ENCODE results near the gene CLDN12. TPM values are rescaled to one million over a fixed set of nuclear protein-coding genes. Genes with fewer than 3 reads are reported as not detected.

The CLDN12 gene
- total RNA-seq, 1 donor = 49.2 TPM

- TF ChIP-seq CTCF (IDR thresholded peaks at IDR 0.05; ENCODE audit: insufficient read depth, low read depth, low read length) = no peak
- no peak for DNase-seq (ENCODE audit: low read depth)
- no peak overlapping the region for H3K4me3 ChIP-seq (ENCODE audit: low read depth, low read length)
Measured at GRCh38 chr7:90430614-90431460, 27.6 kb downstream of the CLDN12 start.

DNA sequence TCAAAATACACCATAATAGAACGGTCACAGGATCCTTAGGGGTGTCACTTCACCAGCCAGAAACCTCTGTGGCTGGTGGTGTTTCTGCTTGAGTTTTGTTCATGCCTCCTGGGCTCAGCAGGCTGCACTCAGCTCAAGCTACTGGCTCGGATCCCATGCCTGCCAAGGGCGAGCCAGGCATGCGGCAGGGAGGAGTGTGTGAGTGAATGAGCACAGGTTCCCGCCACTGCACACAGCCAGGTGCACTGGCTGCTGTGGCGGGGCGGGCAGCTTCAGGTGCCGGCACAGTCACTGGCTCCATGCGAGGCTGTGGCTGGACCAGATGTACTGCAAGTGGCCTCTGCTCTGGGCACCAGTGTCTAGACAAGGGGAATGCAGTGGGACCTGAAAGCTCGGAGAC lies 29.5 kb downstream of the CLDN12 start:
- DNase-seq (ENCODE audit: low read depth) = no peak
- no peak for TF ChIP-seq CTCF (IDR thresholded peaks at IDR 0.05; ENCODE audit: insufficient read depth, low read depth, low read length)
- H3K4me3 ChIP-seq (ENCODE audit: low read depth, low read length) = no peak overlapping the region

GRCh38 chr7:90433221-90433620 lies 30.0 kb downstream of the CLDN12 start:
- no peak overlapping the region for H3K4me3 ChIP-seq (ENCODE audit: low read depth, low read length)
- TF ChIP-seq CTCF (IDR thresholded peaks at IDR 0.05; ENCODE audit: insufficient read depth, low read depth, low read length) = no peak
- no peak for DNase-seq (ENCODE audit: low read depth)

DNA sequence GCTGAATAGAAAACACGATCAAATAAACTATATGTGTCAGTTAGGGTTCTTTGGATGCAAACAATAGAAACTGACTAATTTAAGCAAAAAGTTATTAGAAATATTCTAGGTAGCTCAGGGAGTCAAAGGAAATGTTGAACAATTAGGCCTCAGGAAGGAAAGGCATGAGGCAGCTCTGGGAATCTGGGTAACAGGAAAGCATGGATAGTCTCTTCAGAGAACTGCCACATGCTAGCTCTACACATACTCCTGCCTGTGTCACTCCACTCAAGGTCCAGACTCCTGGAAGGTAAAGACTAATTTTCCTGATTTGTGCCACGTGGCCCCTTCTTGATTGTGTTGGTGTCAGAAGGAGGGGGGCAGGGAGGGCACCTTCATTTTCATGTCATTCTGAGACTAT lies 42.4 kb downstream of the CLDN12 start:
- TF ChIP-seq CTCF (IDR thresholded peaks at IDR 0.05; ENCODE audit: insufficient read depth, low read depth, low read length) = no peak
- no peak for DNase-seq (ENCODE audit: low read depth)
- no peak overlapping the region for H3K4me3 ChIP-seq (ENCODE audit: low read depth, low read length)

GRCh38 chr7:90446137-90446899 lies 43.1 kb downstream of the CLDN12 start:
- no peak overlapping the region for H3K4me3 ChIP-seq (ENCODE audit: low read depth, low read length)
- no peak for TF ChIP-seq CTCF (IDR thresholded peaks at IDR 0.05; ENCODE audit: insufficient read depth, low read depth, low read length)
- no peak for DNase-seq (ENCODE audit: low read depth)

- no peak for TF ChIP-seq CTCF (IDR thresholded peaks at IDR 0.05; ENCODE audit: insufficient read depth, low read depth, low read length)
Measured at GRCh38 chr7:90453259-90453891, 50.1 kb downstream of the CLDN12 start.

More at GRCh38 chr7:90453259-90453891, 50.1 kb downstream of the CLDN12 start:
- no peak for DNase-seq (ENCODE audit: low read depth)
- H3K4me3 ChIP-seq (ENCODE audit: low read depth, low read length) = no peak overlapping the region

Measured in fibroblast of villous mesenchyme (primary cell).